IMR-90 (cell line): ENCODE results near the gene SNAP29. TPM values are rescaled to one million over a fixed set of nuclear protein-coding genes. Genes with fewer than 3 reads are reported as not detected.

Experiments used
- ATAC-seq: fragments of 200-7000 bp; cut with Tn5 transposase; 2 replicates; pipeline ENCODE4 v1.9.1; 2020; ENCODE audit warnings: low read depth, mild to moderate bottlenecking, moderate library complexity
- BruUV-seq: library from RNA; stranded (reverse); fragments of 400-500 nt; replicated peaks from 2 replicates; lab custom pipeline; 2021; lab: Mats Ljungman, UMichigan
- CTCF ChIA-PET: fragments of 300-600 bp; formaldehyde crosslinking; extraction: SDS; loops from one replicate; lab custom pipeline; 2021; ENCODE audit warnings: antibody characterized with exemption; lab: Yijun Ruan, JAX
- POLR2A ChIA-PET: fragments of 300-600 bp; sonication (Branson Sonifier 250); formaldehyde crosslinking; loops from one replicate; lab custom pipeline; 2022; ENCODE audit warnings: antibody characterized with exemption; ENCODE audit not compliant: unreplicated experiment; lab: Charles Lee
- DNase-seq: peaks from one replicate; pipeline ENCODE4 v3.0.0; 2013
- H2AFZ ChIP-seq: replicated peaks from 2 replicates; pipeline ENCODE3; 2013; ENCODE audit warnings: low read length, mild to moderate bottlenecking; ENCODE audit not compliant: poor library complexity
- H2AK5ac ChIP-seq: 2 replicates; pipeline ENCODE4 v1.6.1; 2013; ENCODE audit warnings: low read depth, low read length, inconsistent platforms
- H2AK9ac ChIP-seq: replicated peaks from 2 replicates; pipeline ENCODE3; 2013; ENCODE audit warnings: mild to moderate bottlenecking, low read depth, low read length, moderate library complexity; ENCODE audit not compliant: poor library complexity
- H2BK120ac ChIP-seq: 2 replicates; pipeline ENCODE4 v1.6.1; 2013; ENCODE audit warnings: low read depth, low read length, inconsistent platforms
- H2BK15ac ChIP-seq: 3 replicates; pipeline ENCODE4 v1.6.1; 2013; ENCODE audit warnings: low read depth, low read length, inconsistent platforms
- H2BK20ac ChIP-seq: 2 replicates; pipeline ENCODE4 v1.6.1; 2013; ENCODE audit warnings: low read depth, mild to moderate bottlenecking, inconsistent platforms, low read length, moderate library complexity
- H2BK5ac ChIP-seq: 2 replicates; pipeline ENCODE4 v1.6.1; 2013; ENCODE audit warnings: mild to moderate bottlenecking, low read depth, low read length, inconsistent platforms; ENCODE audit not compliant: poor library complexity, severe bottlenecking
- H3K14ac ChIP-seq: replicated peaks from 2 replicates; pipeline ENCODE4 v1.6.1; 2013; ENCODE audit warnings: low read depth, low read length, inconsistent platforms
- H3K18ac ChIP-seq: 2 replicates; pipeline ENCODE4 v1.6.1; 2013; ENCODE audit warnings: low read depth, low read length, control low read depth
- H3K23ac ChIP-seq: 2 replicates; pipeline ENCODE4 v1.6.1; 2013; ENCODE audit warnings: low read depth, low read length, inconsistent platforms
- H3K27ac ChIP-seq: 2 replicates; pipeline ENCODE4 v1.5.1; 2013; ENCODE audit warnings: mild to moderate bottlenecking, control low read depth, low read length; ENCODE audit not compliant: insufficient read depth
- H3K27me3 ChIP-seq: 2 replicates; pipeline ENCODE4 v1.6.1; 2013; ENCODE audit warnings: low read length; ENCODE audit not compliant: control insufficient read depth, insufficient read depth
- H3K36me3 ChIP-seq: 2 replicates; pipeline ENCODE4 v1.6.1; 2013; ENCODE audit warnings: low read length, mixed read lengths; ENCODE audit not compliant: control insufficient read depth, insufficient read depth
- H3K4ac ChIP-seq: 2 replicates; pipeline ENCODE4 v1.6.1; 2013; ENCODE audit warnings: low read depth, low read length, inconsistent platforms
- H3K4me1 ChIP-seq: 2 replicates; pipeline ENCODE4 v1.6.1; 2013; ENCODE audit warnings: low read length, mixed read lengths; ENCODE audit not compliant: control insufficient read depth, insufficient read depth
- H3K4me2 ChIP-seq: 2 replicates; pipeline ENCODE4 v1.6.1; 2013; ENCODE audit warnings: low read depth, mild to moderate bottlenecking, control low read depth, low read length, moderate library complexity
- H3K4me3 ChIP-seq: 2 replicates; pipeline ENCODE4 v1.5.1; 2013; ENCODE audit warnings: low read depth, mild to moderate bottlenecking, control low read depth, low read length, moderate library complexity; ENCODE audit not compliant: insufficient read depth
- H3K56ac ChIP-seq: 2 replicates; pipeline ENCODE4 v1.6.1; 2013; ENCODE audit warnings: low read length, inconsistent platforms; ENCODE audit not compliant: insufficient read depth; ENCODE audit errors: extremely low read depth
- H3K79me1 ChIP-seq, 2 experiments: 2 replicates each; pipeline ENCODE4 v1.6.1; 2013; ENCODE audit warnings: low read length in 2 of 2, inconsistent platforms in 1 of 2, low read depth in 1 of 2
- H3K9ac ChIP-seq: 2 replicates; pipeline ENCODE4 v1.6.1; 2013; ENCODE audit warnings: low read depth, low read length, control low read depth
- H3K9me1 ChIP-seq: 2 replicates; pipeline ENCODE4 v1.6.1; 2013; ENCODE audit warnings: low read length, inconsistent platforms; ENCODE audit not compliant: insufficient read depth
- H3K9me3 ChIP-seq: 2 replicates; pipeline ENCODE4 v1.6.1; 2013; ENCODE audit warnings: low read length; ENCODE audit not compliant: control insufficient read depth, insufficient read depth
- H4K20me1 ChIP-seq: 2 replicates; pipeline ENCODE4 v1.6.1; 2013; ENCODE audit warnings: low read length, inconsistent platforms; ENCODE audit not compliant: insufficient read depth
- H4K5ac ChIP-seq: 2 replicates; pipeline ENCODE4 v1.6.1; 2013; ENCODE audit warnings: mild to moderate bottlenecking, low read depth, low read length, control low read depth
- H4K8ac ChIP-seq, 2 experiments: 2 replicates each; pipeline ENCODE4 v1.6.1; 2013; ENCODE audit warnings: low read depth in 2 of 2, low read length in 2 of 2, control low read depth in 1 of 2, inconsistent platforms in 1 of 2
- H4K91ac ChIP-seq: 2 replicates; pipeline ENCODE4 v1.6.1; 2013; ENCODE audit warnings: low read depth, low read length, inconsistent platforms; ENCODE audit not compliant: insufficient read depth
- BHLHE40 ChIP-seq: fragments of 150-350 bp; IDR thresholded peaks from 2 replicates; pipeline ENCODE4 v1.6.1; 2016; ENCODE audit warnings: mild to moderate bottlenecking, low read depth, low read length
- CEBPB ChIP-seq: IDR thresholded peaks from 2 replicates; pipeline ENCODE4 v1.6.1; 2012; ENCODE audit warnings: low read depth, low read length, improper control_type of control experiment
- CHD1 ChIP-seq: IDR thresholded peaks from 2 replicates; pipeline ENCODE4 v1.6.1; 2012; ENCODE audit warnings: low read depth, low read length, improper control_type of control experiment
- CTCF ChIP-seq: conservative IDR thresholded peaks from 2 replicates; pipeline ENCODE4 v1.5.1; 2012; ENCODE audit warnings: mild to moderate bottlenecking, low read depth, low read length, improper control_type of control experiment
- ELK1 ChIP-seq: fragments of 150-350 bp; IDR thresholded peaks from 2 replicates; pipeline ENCODE4 v1.6.1; 2016; ENCODE audit warnings: low read depth, mild to moderate bottlenecking, low read length, moderate library complexity, borderline replicate concordance
- FOS ChIP-seq: fragments of 150-350 bp; IDR thresholded peaks from 2 replicates; pipeline ENCODE4 v1.6.1; 2016; ENCODE audit warnings: low read depth, low read length
- MAFK ChIP-seq: IDR thresholded peaks from 2 replicates; pipeline ENCODE4 v1.6.1; 2012; ENCODE audit warnings: low read depth, low read length, improper control_type of control experiment
- POLR2A ChIP-seq: IDR thresholded peaks from 2 replicates; pipeline ENCODE4 v1.6.1; 2012; ENCODE audit warnings: mild to moderate bottlenecking, low read depth, low read length
- RAD21 ChIP-seq: IDR thresholded peaks from 2 replicates; pipeline ENCODE4 v1.6.1; 2012; ENCODE audit warnings: low read length, improper control_type of control experiment
- RCOR1 ChIP-seq: IDR thresholded peaks from 2 replicates; pipeline ENCODE4 v1.6.1; 2012; ENCODE audit warnings: mild to moderate bottlenecking, low read length, improper control_type of control experiment; ENCODE audit not compliant: insufficient replicate concordance
- RFX5 ChIP-seq: IDR thresholded peaks from 2 replicates; pipeline ENCODE4 v1.8.0; 2012; ENCODE audit warnings: low read depth, mild to moderate bottlenecking, low read length, moderate library complexity
- SMC3 ChIP-seq: fragments of 150-350 bp; IDR thresholded peaks from 2 replicates; pipeline ENCODE4 v1.6.1; 2016; ENCODE audit warnings: low read depth, mild to moderate bottlenecking, antibody characterized with exemption, low read length, moderate library complexity
- USF2 ChIP-seq: fragments of 150-350 bp; IDR thresholded peaks from 2 replicates; pipeline ENCODE4 v1.6.1; 2017; ENCODE audit warnings: mild to moderate bottlenecking, antibody characterized with exemption, low read length, low read depth
- WGBS, 2 experiments: methylation state at CpG; one replicate each; pipeline versions ENCODE4 v1.1.5 to v1.1.7; 2013; ENCODE audit warnings: missing lambda C conversion rate in 2 of 2; ENCODE audit not compliant: insufficient read length in 1 of 2; ENCODE audit errors: extremely low coverage in 2 of 2; 5-methylcytosine and 5-hydroxymethylcytosine counted together
- dilution Hi-C: fragments of 300-500 bp; cut with HindIII; formaldehyde crosslinking; loops from one replicate; pipeline ENCODE4 v1.14.3; 2018; ENCODE audit warnings: low sequenced_read_pairs; ENCODE audit not compliant: unreplicated experiment
- in situ Hi-C: fragments of 300-500 bp; cut with MboI; formaldehyde crosslinking; loops from 3 replicates; pipeline ENCODE4 v1.14.3; 2019; ENCODE audit warnings: low sequenced_read_pairs, inconsistent platforms, mixed read lengths
- intact Hi-C: fragments of 100-400 bp; cut with micrococcal nuclease; formaldehyde crosslinking; loops from 2 replicates; pipeline ENCODE4 v1.10.0; 2022
- polyA plus RNA-seq, 3 experiments: library from polyadenylated mRNA; depleted of rRNA; stranded (reverse); fragments of >200 nt; gene quantifications; 2 replicates each; pipeline ENCODE4 v1.2.3, GENCODE V29; 2012; ENCODE audit warnings: low replicate concordance in 1 of 3
- total RNA-seq: library from RNA; depleted of rRNA; stranded (reverse); fragments of >200 nt; gene quantifications from 2 replicates; pipeline ENCODE4 v1.2.3, GENCODE V29; 2012

Gene SNAP29
- total and polyA plus RNA-seq, 2 of the 4 experiments (the other 2 are of a cell fraction), result 10.6 to 29.5 TPM

GRCh38 chr22:20877715-20878114 is 18.9 kb downstream of the SNAP29 start:
- H2BK15ac ChIP-seq, result no peak overlapping the region
- H3K23ac ChIP-seq, result no peak overlapping the region
- no TSS peak for BruUV-seq
- H3K4me3 ChIP-seq, result no peak overlapping the region
- intact Hi-C loops (no loop called here), dilution Hi-C loops (no loop called here), in situ Hi-C loops (no loop called here)
- no peak overlapping the region for H3K27ac ChIP-seq
- H3K27me3 ChIP-seq, result no peaks in the 10 kb centered on the region
- TF ChIP-seq ELK1, result no peak
- no peak for TF ChIP-seq CTCF
- TF ChIP-seq MAFK, result no peak
- no peak for TF ChIP-seq FOS
- TF ChIP-seq RFX5, result no peak
- TF ChIP-seq BHLHE40, result no peak
- no peak for TF ChIP-seq RCOR1
- no peak for TF ChIP-seq RAD21
- TF ChIP-seq CHD1, result no peak
- TF ChIP-seq CEBPB, result no peak
- no peak for TF ChIP-seq POLR2A
- TF ChIP-seq SMC3, result no peak
- TF ChIP-seq USF2, result no peak
- H3K18ac ChIP-seq, result no peak overlapping the region
- H3K9me3 ChIP-seq, result no peaks in the 10 kb centered on the region
- H4K8ac ChIP-seq, result no peak overlapping the region
- no peak overlapping the region for H2BK5ac ChIP-seq
- H4K20me1 ChIP-seq, result no peaks in the 10 kb centered on the region
- no CpG with 5 or more reads among the region's 3 CpGs for WGBS, 2 experiments
- no peak overlapping the region for H2BK20ac ChIP-seq
- ATAC-seq (no peak), DNase-seq (no peak)
- H2AFZ ChIP-seq, result no peak overlapping the region
- peaks cover 35% of the 10 kb centered on the region for H3K36me3 ChIP-seq
- no peak overlapping the region for H3K56ac ChIP-seq
- no peak overlapping the region for H3K14ac ChIP-seq
- 0 out of 2 replicates have a peak, but pooled peaks cover 2% of the 10 kb centered on the region for H3K9me1 ChIP-seq
- no peak overlapping the region for H2AK9ac ChIP-seq
- ChIA-PET POLR2A (no interaction called here), CTCF (no interaction called here)
- H2BK120ac ChIP-seq, result no peak overlapping the region
- no peak overlapping the region for H4K91ac ChIP-seq
- H2AK5ac ChIP-seq, result no peak overlapping the region
- peaks cover 3 to 11% of the 10 kb centered on the region in 2 experiments for H3K79me1 ChIP-seq
- no peak overlapping the region for H3K4ac ChIP-seq
- H4K5ac ChIP-seq, result no peak overlapping the region
- H3K4me1 ChIP-seq, result no peaks in the 10 kb centered on the region
- no peak overlapping the region for H3K9ac ChIP-seq
- no peak overlapping the region for H3K4me2 ChIP-seq
